GM18873 (cell line): ENCODE measurements around the gene KMT2E.

Source experiments
- ATAC-seq: cut with Tn5 transposase; IDR thresholded peaks from one replicate; pipeline ENCODE4 v1.9.1; 2021; ENCODE audit warnings: mild to moderate bottlenecking, moderate library complexity, moderate number of reproducible peaks; ENCODE audit not compliant: unreplicated experiment, low FRiP score

The KMT2E gene

DNA sequence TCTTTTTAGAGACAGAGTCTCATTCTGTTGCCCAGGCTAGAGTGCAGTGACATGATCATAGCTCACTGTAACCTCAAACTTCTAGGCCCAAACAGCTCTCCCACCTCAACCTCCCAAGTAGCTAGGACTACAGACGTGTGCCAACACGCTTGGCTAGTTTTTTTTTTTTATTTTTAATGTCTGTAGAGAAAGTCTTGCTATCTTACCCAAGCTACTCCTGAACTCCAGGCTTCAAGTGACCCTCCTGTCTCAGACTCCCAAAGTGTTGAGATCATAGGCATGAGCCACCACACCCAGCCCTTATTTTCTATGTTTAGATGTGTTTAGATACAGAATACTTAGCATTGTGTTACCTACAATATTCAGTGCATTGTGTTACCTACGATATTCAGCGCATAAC is 46.4 kb downstream of the KMT2E start:
- ATAC-seq, result no peak

DNA sequence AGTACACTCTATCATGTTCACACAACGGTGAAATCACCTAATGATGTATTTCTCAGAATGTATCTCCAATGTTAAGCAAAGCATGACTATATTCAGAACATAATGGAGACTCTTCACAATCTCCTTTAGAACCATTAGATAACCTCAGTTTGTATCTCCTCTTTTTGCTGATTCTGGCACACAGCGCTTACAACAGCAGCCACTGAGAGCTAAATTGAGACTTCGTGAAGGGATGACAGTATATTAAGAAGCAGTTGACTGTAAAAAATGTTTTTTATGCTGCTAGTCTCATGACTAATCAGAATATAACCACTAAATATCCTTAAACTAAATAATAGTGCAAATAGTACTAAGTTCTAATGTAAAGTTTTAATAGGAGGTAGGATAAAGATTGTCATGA is 46.9 kb downstream of the KMT2E start:
- no peak for ATAC-seq

DNA sequence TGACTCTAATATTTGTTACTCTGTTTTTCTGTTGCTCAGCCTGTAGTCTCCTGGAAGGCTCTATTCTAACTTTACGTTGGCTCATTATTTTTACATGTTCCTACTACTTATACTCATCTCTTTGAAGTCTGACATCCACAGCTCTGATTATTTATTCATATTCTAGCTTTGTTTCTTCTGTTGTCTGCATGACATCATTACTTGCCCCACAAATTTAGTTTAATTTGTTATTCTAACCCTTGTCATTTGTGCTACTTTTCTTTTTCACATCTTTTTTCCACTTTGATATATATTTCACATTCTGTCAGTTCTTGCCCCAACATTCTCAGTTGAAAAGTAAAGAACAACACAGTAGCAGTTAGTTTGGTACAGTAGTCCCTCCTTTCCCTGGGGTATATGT is 51.1 kb downstream of the KMT2E start:
- ATAC-seq, result no peak

DNA sequence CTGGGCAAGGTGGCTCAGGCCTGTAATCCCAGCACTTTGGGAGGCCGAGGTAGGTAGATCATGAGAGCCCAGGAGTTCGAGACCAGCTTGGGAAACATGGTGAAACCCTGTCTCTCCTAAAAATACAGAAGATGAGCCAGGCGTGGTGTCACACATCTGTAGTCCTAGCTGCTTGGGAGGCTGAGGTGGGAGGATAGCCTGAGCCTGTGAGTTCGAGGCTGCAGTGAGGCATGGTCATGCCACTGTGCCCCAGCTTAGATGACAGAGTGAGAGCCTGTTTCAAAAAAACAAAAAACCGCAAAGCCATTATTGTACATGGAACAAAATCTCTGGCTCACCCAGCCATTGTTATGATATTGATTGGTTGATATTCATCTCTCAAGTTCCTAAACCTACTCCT is 53.7 kb downstream of the KMT2E start:
- ATAC-seq, result no peak

DNA sequence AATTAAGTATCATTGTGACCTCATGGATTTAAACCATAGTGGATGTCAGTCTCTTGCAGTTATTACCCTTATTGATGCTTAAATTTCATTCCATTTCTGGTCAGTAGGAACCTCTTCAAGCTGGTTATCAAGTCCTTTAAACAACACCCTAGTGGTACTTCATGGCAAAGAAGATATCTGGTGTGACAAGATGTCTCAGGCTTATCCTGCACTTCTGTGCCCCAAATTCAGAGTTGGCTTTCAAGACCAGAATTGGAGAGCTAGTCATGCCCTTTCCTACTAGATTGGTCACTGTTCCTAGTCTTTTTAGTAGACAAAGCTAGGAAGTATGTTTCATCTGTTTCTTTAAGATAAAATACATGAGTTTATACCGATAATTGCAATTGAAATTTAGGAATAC is 54.9 kb downstream of the KMT2E start:
- ATAC-seq, result no peak

DNA sequence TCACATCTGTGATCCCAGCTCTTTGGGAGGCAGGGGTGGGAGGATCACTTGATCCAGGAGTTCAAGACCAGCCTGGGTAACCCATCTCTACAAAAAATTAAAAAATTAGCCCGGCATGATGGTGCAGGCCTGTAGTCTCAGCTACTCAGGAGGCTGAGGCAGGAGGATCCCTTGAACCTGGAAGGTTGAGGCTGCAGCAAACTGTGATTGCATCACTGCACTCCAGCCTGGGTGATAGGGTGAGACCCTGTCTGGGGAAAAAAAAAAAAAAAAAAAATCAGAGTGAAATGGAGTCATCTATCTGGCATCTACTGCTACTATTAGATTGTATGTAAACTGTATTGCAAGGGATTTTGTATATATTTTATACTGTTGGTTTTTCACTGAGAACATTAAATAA is 59.1 kb downstream of the KMT2E start:
- ATAC-seq, result no peak

DNA sequence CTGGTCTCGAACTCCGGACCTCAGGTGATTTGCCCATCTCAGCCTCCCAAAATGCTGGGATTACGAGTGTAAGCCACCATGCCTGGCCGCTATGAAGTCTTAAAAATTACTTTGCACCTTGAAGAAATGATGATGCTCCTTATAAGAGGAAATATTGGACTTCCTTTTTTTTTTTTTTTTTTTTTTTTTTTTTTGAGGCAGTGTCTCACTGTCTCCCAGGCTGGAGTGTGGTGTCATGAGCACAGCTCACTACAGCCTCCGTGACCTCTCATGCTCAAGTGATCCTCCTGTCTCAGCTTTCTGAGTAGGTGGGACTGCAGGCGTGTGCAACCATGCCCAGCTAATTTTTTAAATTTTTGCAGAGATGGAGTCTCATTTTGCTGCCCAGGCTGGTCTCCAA is 65.3 kb downstream of the KMT2E start:
- no peak for ATAC-seq

DNA sequence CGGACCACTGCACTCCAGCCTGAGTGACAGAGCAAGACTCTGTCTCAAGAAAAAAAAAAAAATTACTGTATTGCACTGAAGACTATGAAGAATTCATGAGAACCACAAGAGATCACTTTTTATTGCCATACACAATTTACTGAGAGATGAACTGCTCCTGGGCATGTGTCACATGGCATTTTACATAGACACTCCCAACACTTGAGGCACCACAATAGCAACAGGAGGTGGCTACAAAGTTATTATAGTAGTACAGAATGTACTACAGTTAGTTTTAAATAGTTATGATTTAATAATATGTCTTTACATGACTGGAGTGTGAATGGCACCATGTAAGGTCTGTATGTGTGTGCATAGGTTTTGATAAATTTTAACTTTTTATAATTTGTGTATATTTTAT is 70.6 kb downstream of the KMT2E start:
- ATAC-seq, result no peak

DNA sequence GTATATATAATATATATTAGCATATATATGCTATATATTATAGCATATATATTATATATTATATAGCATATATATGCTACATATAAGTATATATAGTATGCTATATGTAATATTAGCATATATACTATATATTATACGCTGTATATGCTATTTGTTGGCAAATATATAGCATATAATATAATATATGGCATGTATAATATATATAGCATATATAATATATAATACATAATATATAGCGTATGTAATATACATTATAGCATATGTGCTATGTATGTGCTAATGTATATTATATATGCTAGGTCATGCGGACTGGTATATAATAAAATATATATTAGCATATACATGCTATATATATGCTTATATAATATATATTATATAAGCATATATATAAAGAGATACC is 72.8 kb downstream of the KMT2E start:
- no peak for ATAC-seq

DNA sequence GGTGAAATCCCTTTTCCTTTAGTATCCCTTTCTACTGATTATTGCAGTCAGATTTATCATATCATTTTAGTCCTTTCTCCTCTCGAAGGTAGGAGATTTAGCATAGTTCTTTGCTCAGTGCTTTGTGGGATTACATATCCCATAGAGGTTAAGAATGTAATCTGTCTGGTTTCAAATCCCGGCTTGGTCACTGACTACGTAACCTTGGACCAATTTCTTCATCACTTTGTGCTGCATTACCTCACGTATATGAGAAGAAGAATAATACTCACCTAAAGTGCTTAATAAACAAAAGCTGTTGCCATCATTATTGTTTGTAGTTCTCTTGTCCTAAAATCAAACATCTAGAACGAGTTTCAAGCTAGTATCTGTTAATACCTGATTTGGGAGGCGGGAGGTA is 74.0 kb downstream of the KMT2E start:
- no peak for ATAC-seq

DNA sequence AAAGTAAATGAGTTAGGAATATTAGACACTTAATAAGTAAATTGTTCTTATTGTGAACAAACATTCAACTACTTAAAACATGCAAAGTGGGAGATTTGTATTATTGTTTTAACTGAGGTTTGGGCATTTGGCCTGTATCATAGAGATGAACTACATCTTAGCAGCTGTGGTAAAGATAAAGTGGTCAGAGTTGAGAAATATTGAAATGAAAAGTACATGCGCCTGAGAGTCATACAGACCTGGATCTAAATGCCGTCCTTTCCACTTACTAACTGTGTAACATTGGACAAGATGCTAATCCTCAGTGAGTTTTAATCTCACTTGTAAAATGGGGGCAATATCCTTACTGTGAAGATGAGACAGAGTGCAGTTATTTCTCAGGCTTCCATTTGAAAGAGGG is 74.5 kb downstream of the KMT2E start:
- ATAC-seq, result no peak

DNA sequence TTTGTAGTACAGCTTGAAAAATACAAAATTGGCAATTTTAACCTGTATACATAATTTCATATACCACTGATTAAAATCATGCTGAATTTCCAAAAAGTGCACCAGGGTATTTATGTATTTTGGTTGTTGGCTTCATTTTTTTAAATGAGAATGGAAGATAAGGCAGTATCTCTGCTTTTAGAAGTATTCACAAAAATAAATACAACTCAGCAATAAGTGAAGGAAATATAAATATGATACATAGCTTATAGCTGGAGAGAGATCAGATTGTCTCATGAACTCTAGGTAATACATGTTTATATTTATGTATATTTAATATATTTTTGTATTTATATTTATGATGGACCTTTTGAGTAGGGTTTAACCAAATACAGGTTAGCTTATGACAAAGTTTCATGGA is 81.0 kb downstream of the KMT2E start:
- no peak for ATAC-seq

DNA sequence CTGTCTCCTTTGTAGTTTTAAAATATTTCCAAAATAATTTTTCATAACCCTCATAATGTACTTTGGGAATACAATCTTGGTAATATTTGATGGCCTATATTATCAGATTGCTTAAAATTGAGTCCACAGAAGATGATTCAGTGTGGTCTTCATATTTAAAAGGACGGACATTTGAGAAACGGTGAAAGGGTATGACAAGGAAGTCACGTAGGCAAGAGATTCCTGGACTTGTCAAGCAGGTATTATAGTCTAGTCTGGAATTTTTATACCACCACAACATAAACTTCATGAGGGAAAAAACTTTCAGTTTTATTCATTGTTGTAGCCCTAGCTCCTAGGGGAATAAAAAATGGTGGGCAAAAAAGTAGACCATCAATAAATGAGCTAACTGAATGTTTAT is 82.3 kb downstream of the KMT2E start:
- ATAC-seq, result no peak

DNA sequence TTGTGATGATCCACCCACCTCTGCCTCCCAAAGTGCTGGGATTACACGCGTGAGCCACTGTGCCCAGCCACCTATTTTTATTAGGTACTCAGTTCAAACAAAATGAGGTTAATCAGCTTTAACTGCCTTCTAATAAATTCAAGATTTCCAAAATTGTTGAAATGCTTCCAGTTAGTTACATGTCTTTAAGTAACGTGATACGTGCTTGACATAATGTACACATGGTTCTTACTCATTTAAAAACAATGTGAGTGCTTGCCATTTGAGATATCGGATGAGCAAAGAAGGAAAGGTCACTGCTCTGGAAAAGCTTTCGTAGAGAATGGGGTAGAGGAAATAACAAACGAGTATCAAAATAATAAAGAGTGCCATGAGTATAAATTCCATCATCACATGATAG is 83.6 kb downstream of the KMT2E start:
- ATAC-seq, result no peak

DNA sequence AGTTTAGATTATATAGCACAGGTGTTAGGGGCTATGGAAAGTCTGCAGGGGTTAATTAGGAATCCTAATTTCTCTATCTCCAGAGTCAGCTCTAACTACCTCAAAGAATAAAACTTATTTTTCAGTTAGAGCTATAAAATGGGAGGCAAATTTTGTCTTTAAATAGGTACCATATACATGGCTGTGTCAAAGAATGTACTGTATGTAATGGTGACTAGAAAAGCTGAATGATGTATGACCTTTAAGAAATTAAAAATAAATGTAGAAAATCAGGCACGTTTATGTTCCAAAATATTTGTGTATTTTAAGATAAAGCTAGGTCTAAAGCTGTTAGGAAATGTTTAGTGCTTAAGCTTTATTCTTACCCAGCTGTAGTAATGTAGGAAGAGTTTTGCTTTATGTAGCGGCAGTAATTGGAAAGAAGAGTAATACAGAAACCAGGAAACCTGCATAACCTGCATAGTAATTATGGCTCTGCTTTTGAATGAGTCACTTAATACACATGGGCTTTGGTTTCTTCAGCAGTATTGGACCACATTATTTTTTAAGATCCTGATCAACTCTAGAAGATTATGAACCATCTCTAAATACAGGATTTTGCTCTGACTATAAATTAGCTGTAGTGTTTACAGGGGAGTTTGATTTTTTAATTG is 85.0 kb downstream of the KMT2E start:
- ATAC-seq, result no peak

DNA sequence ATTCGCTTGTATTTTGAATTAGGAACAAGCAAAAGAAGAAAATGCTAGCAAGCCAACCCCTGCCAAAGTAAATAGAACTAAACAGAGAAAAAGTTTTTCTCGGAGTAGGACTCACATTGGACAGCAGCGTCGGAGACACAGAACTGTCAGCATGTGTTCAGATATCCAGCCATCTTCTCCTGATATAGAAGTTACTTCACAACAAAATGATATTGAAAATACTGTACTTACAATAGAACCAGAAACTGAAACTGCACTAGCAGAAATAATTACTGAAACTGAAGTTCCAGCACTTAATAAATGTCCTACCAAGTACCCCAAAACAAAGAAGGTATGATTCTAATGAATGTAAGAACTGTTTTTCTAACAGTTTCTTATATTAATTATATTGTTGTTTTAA is 87.9 kb downstream of the KMT2E start:
- ATAC-seq, result no peak

DNA sequence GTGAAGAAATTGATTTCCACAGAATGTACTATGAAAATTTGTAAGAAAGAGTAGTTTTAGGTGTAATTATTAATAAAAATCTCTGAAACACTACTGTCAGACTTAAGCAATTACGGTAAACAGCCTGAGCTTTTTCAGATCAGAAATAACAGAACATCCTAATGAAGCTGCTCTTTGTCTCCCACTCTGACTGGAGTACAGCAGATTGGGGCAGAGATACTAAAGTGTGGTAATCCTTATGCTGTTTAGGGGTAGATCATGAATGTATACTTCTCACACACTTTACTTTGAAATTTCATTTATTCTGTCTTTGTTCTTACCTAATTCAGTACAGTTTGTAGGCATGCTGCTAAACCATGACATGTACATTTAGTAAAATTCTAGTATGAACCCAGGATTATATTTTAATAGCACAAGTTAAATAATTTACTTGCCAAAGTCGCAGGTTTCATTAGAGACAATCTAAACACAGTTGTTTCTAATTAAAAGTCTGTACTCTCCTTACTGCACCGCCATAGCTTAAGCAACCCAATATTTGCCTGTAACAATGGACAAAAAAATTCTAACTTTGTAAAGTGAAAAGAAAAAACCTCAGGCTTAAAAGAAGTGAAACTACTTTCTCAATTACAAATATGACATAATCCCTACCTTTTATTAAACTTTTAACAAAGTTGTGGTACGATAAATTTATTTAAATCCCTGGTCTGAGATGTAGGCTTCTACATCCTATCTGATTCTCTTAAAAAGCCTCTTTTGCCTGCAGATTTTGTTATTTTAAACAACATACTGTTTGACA is 88.8 kb downstream of the KMT2E start:
- ATAC-seq, result no peak

DNA sequence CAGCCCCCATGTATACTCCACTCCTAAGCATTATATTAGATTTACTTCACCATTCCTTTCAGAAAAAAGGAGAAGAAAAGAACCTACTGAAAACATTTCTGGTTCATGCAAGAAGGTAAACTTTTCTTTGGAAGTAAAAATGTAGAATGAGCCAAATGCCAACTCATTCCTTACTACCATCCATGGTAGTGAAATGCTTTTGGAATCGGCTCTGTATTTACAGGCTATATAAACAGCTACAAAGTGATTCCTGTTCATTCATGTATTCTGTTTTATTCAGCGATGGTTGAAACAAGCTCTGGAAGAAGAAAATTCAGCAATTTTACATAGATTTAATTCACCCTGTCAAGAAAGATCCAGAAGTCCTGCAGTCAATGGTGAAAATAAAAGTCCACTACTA is 91.6 kb downstream of the KMT2E start:
- no peak for ATAC-seq

DNA sequence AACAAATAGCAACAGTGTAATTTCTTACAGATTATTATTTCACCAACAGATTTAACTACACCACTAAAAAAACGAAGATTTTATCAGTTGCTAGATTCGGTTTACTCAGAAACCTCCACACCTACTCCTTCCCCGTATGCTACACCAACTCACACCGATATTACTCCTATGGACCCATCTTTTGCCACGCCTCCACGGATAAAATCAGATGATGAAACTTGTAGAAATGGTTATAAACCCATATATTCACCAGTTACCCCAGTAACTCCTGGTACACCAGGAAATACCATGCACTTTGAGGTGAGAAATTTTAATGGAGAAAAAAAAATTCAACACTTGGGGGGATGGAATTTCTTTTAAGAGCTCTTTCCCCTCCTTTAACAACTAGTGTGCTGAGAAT is 92.5 kb downstream of the KMT2E start:
- no peak for ATAC-seq

DNA sequence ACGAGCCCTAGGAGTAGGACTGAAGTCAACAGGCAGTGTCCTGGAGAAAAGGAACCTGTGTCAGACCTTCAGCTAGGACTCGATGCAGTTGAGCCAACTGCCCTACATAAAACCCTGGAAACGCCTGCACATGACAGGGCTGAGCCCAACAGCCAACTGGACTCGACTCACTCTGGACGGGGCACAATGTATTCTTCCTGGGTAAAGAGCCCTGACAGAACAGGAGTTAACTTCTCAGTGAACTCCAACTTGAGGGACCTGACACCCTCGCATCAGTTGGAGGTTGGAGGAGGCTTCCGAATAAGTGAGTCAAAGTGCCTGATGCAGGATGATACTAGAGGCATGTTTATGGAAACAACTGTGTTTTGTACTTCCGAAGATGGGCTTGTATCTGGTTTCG is 93.5 kb downstream of the KMT2E start:
- ATAC-seq, result no peak

DNA sequence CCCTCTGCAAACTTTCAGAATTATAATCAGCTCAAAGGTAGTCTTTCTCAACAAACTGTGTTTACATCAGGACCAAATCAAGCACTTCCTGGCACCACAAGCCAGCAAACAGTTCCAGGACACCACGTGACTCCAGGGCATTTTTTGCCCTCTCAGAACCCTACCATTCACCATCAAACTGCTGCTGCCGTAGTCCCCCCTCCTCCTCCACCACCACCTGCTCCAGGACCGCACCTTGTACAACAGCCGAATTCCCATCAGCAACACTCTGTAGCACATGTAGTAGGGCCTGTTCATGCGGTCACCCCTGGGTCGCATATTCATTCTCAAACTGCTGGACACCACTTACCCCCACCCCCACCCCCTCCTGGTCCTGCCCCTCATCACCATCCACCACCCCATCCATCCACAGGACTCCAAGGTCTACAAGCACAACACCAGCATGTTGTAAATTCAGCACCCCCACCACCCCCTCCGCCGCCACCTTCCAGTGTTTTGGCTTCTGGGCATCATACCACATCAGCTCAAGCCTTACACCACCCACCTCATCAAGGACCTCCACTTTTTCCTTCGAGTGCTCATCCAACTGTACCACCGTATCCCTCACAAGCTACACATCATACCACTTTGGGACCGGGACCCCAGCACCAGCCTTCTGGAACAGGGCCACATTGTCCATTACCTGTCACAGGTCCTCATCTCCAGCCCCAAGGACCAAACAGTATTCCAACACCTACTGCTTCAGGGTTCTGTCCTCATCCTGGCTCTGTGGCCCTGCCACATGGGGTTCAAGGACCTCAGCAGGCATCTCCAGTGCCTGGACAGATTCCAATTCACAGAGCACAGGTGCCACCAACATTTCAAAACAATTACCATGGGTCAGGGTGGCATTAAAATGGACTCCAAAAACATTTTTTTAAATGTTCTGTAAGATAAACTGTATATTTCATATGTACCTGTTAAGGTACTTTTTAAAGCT is 98.7 kb downstream of the KMT2E start:
- ATAC-seq, result no peak
